Left cardiac atrium (tissue), 4 donors: ENCODE measurements around the gene SLC35B2. TPM values are rescaled to one million over a fixed set of nuclear protein-coding genes. Genes with fewer than 3 reads are reported as not detected.

Source experiments
- ATAC-seq, 2 donors: fragments of 200-7000 bp; cut with Tn5 transposase; one replicate each; pipeline ENCODE4 v1.9.1; 2020; ENCODE audit warnings: mild to moderate bottlenecking in 2 of 2, moderate library complexity in 2 of 2
- DNase-seq: peaks from one replicate; pipeline ENCODE4 v3.0.0-alpha.2; 2020
- intact Hi-C, 2 donors: fragments of 100-400 bp; cut with DNase I; formaldehyde crosslinking; loops; one replicate each; pipeline versions ENCODE4 v1.14.1 to v1.15.1; 2022 to 2023
- total RNA-seq, 2 donors: library from RNA; stranded (reverse); fragmentation: NEBNext Ultra II Directional; extraction: Animal tissue kit (Norgen Biotek cat#: 25700); gene quantifications; one replicate each; pipeline ENCODE4 v1.2.1, GENCODE V29; 2021
- donor health status: DM: no; HTN: yes; CAD: no.
- donor health status: DM: no; HTN: yes; CAD: no; lungs with severe emphysema.
- donor health status: DM: yes; HTN: yes; CAD: no.
- donor health status: Dilated cardiomyopathy.

Gene SLC35B2
- total RNA-seq, 2 donors from 2014 or later: 23.3 to 29.9 TPM

DNA sequence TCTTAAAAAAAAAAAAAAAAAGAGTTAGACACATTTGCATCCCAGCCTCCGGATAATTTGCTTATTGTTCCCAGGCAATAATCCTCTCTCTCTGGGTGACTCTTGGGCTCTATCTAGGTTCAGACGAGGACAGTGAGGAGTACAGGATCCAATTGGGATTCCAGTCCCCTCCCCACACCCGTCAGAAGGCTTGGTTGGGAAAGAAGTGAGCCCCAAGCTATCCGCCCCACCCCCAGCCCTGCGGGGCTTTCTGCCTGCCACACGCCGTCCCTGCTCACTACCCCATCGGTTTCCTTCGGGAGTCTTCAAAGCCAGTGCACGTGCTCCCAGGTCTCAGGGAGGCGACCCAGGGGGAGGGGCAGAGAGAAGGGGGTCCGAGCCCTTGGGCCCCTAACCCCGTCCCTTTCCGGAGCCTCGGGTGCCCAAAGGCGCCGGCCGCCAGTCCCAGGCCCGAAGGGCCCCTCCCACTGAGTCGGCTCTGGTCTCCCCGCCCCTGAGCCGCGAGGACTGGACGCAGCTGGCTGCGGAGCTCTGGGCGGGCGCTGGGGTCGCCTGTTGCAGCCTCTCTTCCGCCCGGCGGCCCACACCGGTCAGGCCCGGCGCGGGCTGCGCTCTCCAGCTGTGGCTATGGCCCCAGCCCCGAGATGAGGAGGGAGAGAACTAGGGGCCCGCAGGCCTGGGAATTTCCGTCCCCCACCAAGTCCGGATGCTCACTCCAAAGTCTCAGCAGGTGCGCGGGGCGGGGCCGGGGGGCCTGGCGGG is 38.1 kb downstream of the SLC35B2 start:
- peak; percentile 91 for DNase-seq
- ATAC-seq: peak; percentile 68 to 81
- intact Hi-C loops: loop anchor here in 1 of 2 donors (5.0 kb wide), 1 partner anchor 47 kb away; no protein-coding TSS in a partner anchor

DNA sequence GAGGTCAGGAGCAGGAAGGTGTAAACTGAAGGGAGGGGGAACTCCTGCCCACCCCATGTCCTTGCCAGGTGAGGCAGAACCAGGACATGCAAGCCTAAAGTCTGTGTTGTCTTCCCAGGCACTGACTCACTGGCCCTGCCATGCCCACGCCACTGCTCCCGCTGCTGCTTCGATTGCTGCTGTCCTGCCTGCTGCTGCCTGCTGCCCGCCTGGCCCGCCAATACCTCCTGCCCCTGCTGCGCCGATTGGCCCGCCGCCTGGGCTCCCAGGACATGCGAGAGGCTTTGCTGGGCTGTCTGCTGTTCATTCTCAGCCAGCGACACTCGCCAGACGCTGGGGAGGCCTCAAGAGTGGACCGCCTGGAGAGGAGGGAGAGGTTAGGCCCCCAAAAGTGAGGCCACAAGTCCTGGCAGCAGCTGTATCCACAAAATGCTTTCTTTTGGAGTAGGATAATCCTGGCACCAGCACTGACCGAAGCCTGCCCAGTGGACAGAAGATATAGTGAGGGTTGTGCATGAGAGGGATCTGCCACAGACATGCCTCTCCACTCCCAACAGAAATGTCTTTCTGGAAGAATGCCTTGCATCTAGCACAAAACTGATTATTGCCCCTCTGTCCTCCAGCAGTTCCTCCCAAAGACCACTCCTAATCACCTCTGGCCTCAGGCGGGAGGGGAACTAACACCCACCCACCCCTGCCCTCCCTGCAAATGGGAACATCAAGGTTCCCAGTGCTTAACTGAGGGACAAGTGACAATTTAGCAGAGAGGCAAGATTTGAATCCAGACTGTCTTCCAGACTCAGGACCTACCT is 39.8 kb downstream of the SLC35B2 start:
- intact Hi-C loops: loop anchor here in 1 of 2 donors (5.0 kb wide), 1 partner anchor 45 kb away; no protein-coding TSS in a partner anchor
- ATAC-seq (peak; percentile 1 to 29), DNase-seq (peak; percentile 59)

DNA sequence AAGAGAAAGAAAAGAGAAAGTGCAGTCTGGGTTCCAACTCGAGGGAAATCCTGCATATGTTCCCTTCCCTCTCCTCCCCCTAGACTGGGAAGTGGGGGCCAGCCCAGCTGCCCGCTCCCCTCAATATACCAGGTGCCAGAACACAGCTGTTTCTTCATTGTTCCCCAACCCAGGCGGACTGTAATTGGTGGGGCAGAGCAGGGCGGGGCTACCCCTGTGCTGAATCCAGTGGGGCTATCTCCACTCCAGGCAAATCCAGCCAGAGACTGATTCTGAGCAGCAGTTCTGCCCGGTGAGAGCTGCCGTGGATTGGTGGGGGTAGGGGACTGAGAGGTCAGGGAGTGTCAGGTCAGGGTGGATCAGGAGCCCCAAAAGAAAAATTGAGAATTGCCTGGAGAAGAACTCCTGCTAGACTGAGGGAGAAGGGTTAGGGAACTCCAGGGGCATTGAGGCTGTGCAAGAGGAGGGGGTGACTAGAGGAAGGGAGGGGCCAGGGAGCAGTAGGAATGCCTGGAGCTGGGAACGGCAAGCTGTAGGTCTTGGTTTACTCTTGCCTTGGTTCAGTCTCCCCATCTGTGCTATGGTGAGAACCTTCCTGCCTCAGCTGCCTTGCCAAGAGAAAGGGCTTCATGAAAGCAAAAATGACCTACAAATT is 40.5 kb downstream of the SLC35B2 start, which contains the start of gene MYMX:
TSS of gene MYMX (plus strand) at position 250 of the 655 bp plus-strand sequence. CDS start 546 bp downstream, outside the sequence.
- DNase-seq: peak; percentile 47
- ATAC-seq: peak; percentile 2 to 4
- intact Hi-C loops: loop anchor here in 1 of 2 donors (5.0 kb wide), 1 partner anchor 45 kb away; no protein-coding TSS in a partner anchor

DNA sequence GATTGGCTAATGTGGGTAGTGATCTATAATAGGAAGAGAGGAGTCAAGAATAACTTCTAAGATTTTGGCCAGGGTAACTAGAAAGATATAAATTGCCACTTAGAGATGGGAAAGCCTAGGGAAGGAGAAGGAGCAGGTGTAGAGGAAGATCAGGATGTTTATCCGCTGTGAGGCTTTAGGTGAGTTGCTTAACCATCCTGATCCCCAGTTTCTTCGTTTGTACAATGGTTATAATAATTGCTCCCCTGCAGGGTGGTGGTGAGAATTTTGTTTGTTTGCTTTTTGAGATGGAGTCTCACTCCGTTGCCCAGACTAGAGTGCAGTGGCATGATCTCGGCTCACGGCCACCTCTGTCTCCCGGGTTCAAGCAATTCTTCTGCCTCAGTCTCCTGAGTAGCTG is 43.0 kb downstream of the SLC35B2 start:
- DNase-seq (no peak), ATAC-seq (no peak)
- intact Hi-C loops: no loop called here

DNA sequence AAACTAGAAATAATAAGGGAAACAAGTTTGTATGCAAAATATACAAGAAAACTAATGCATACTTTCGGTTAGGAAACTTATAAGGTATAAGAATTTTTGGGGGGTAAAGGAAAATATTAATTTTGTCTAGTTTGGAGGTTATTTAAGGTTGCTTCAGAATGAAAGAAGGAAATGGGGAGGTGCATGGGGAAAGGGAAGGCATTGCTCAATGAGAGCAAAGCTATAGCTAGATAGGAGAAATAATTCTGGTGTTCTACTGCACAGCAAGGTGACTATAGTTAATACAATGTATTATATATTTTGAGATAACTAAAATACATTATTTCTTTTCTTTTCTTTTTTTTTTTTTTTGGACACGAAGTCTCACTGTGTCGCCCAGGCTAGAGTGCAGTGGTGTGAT is 46.0 kb downstream of the SLC35B2 start:
- intact Hi-C loops: no loop called here
- DNase-seq (no peak), ATAC-seq (no peak)

DNA sequence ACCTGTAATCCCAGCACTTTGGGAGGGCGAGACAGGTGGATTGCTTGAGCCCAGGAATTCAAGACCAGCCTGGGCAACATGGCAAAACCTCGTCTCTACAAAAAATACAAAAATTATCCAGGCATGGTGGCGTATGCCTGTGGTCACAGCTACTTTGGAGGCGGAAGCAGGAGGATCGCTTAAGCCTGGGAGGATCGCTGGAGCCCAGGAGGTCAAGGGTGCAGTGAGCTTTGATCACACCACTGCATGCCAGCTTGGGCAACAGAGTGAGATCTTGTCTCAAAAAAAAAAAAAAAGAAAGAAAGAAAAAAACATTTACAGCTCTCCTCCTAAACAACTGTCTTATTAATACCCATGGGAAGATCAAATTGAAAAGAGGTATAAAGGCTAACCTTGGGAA is 49.4 kb downstream of the SLC35B2 start:
- ATAC-seq (no peak), DNase-seq (no peak)

More for the DNA sequence above, 49.4 kb downstream of the SLC35B2 start:
- intact Hi-C loops: no loop called here

Other genes starting within 250 kb of the SLC35B2 start
- gene MRPL14, start 130.1 kb downstream of the SLC35B2 start, total RNA-seq: 10 to 100 TPM; 32.4 to 41.2 TPM
- 10 to 100 TPM; 40.4 to 48.1 TPM for gene TMEM63B, start 130.0 kb downstream of the SLC35B2 start, total RNA-seq
- gene CAPN11, start 98.7 kb downstream of the SLC35B2 start, total RNA-seq: under 1 TPM; 0.39 to 0.97 TPM
- 1 to 10 TPM; 2.4 to 3.8 TPM for gene MYMX, start 40.6 kb downstream of the SLC35B2 start, total RNA-seq
- 100 to 1,000 TPM; 115 to 130 TPM for gene SLC29A1, start 33.9 kb downstream of the SLC35B2 start, total RNA-seq
- gene HSP90AB1, start 10.4 kb downstream of the SLC35B2 start, total RNA-seq: 100 to 1,000 TPM; 657 to 662 TPM
- gene NFKBIE, start 8.0 kb upstream of the SLC35B2 start, total RNA-seq: 1 to 10 TPM; 3.8 to 5.8 TPM
- gene TMEM151B, start 12.9 kb upstream of the SLC35B2 start, total RNA-seq: under 1 TPM in 1 of 2 donors, not detected in 1; 0.05 TPM
- gene AARS2, start 55.8 kb upstream of the SLC35B2 start, total RNA-seq: 1 to 10 TPM; 8.2 to 9.6 TPM
- gene SPATS1, start 85.1 kb upstream of the SLC35B2 start, total RNA-seq: not detected
- gene CDC5L, start 130.2 kb upstream of the SLC35B2 start, total RNA-seq: 10 to 100 TPM; 17.8 to 19.1 TPM